CD4-positive, alpha-beta memory T cell (primary cell): ENCODE results near the gene UGGT1. TPM values are rescaled to one million over a fixed set of nuclear protein-coding genes. Genes with fewer than 3 reads are reported as not detected.

Source experiments
- CTCF ChIA-PET: fragments of 350-600 bp; sonication (Branson Sonifier 250); formaldehyde crosslinking; loops from one replicate; lab custom pipeline; 2021; ENCODE audit warnings: inconsistent platforms; ENCODE audit not compliant: partially characterized antibody; lab: Charles Lee
- POLR2A ChIA-PET: fragments of 350-600 bp; sonication (Branson Sonifier 250); formaldehyde crosslinking; loops from one replicate; lab custom pipeline; 2021; ENCODE audit not compliant: partially characterized antibody; lab: Charles Lee
- DNase-seq, 5 donors: peaks; one replicate each; pipeline versions ENCODE4 v3.0.0 to v3.0.0-alpha.2; 2020 to 2022; ENCODE audit warnings: mixed read lengths in 1 of 5
- H3K27ac ChIP-seq: one replicate; pipeline ENCODE4 v1.7.0; 2013; ENCODE audit warnings: low read depth, low read length
- H3K27me3 ChIP-seq: 2 replicates; pipeline ENCODE4 v1.7.0; 2013; ENCODE audit warnings: mild to moderate bottlenecking, low read length, moderate library complexity; ENCODE audit not compliant: insufficient read depth
- H3K36me3 ChIP-seq: 2 replicates; pipeline ENCODE4 v1.7.0; 2013; ENCODE audit warnings: mild to moderate bottlenecking, low read length, moderate library complexity; ENCODE audit not compliant: insufficient read depth
- H3K4me1 ChIP-seq: 2 replicates; pipeline ENCODE4 v1.7.0; 2013; ENCODE audit warnings: mild to moderate bottlenecking, low read length, moderate library complexity; ENCODE audit not compliant: insufficient read depth
- H3K4me3 ChIP-seq, 2 donors: one replicate each; pipeline ENCODE4 v1.7.0; 2013; ENCODE audit warnings: low read length in 2 of 2, mild to moderate bottlenecking in 1 of 2
- H3K9me3 ChIP-seq, 2 donors: one replicate each; pipeline ENCODE4 v1.7.0; 2013; ENCODE audit warnings: low read length in 2 of 2, control low read depth in 1 of 2; ENCODE audit not compliant: control insufficient read depth in 1 of 2
- H3K27ac Mint-ChIP-seq, 7 donors: one replicate each; pipeline ENCODE4 v1.8.0; 2020 to 2021; ENCODE audit warnings: mixed read lengths in 7 of 7, mild to moderate bottlenecking in 6 of 7, inconsistent platforms in 3 of 7, moderate library complexity in 3 of 7
- H3K27me3 Mint-ChIP-seq, 2 donors: one replicate each; pipeline ENCODE4 v1.8.0; 2020 to 2021; ENCODE audit warnings: mixed read lengths in 2 of 2
- H3K36me3 Mint-ChIP-seq, 2 donors: one replicate each; pipeline ENCODE4 v1.8.0; 2020 to 2021; ENCODE audit warnings: mixed read lengths in 2 of 2, inconsistent platforms in 1 of 2, mild to moderate bottlenecking in 1 of 2
- H3K4me1 Mint-ChIP-seq, 4 donors: one replicate each; pipeline ENCODE4 v1.8.0; 2020 to 2021; ENCODE audit warnings: mixed read lengths in 4 of 4, mild to moderate bottlenecking in 1 of 4
- H3K4me3 Mint-ChIP-seq, 8 donors: one replicate each; pipeline ENCODE4 v1.8.0; 2020 to 2021; ENCODE audit warnings: mixed read lengths in 8 of 8, mild to moderate bottlenecking in 7 of 8, moderate library complexity in 6 of 8, inconsistent platforms in 3 of 8
- H3K9me3 Mint-ChIP-seq, 8 donors: one replicate each; pipeline ENCODE4 v1.8.0; 2020 to 2021; ENCODE audit warnings: mixed read lengths in 8 of 8, mild to moderate bottlenecking in 5 of 8, inconsistent platforms in 3 of 8, moderate library complexity in 1 of 8
- intact Hi-C: fragments of 100-400 bp; cut with micrococcal nuclease; formaldehyde crosslinking; loops from one replicate; pipeline ENCODE4 v1.15.1; 2023
- polyA plus RNA-seq, 2 donors: library from polyadenylated mRNA; unstranded; fragments of 300-500 nt; fragmentation: Illumina TruSeq; gene quantifications; one replicate each; pipeline ENCODE4 v1.2.3, GENCODE V29; 2021
- total RNA-seq, 2 experiments: library from RNA; stranded (reverse); gene quantifications; one replicate each; pipeline ENCODE4 v1.2.3, GENCODE V29; 2021

Gene UGGT1
- total and polyA plus RNA-seq, 4 experiments from 2014 or later, result 6.5 to 60.2 (median 37.9) TPM

- ChIA-PET CTCF (no interaction called here), POLR2A (no interaction called here)
- intact Hi-C loops, result no loop called here
Measured at GRCh38 chr2:128214866-128215460, 124.0 kb downstream of the UGGT1 start.

GRCh38 chr2:128215897-128216642 is 125.1 kb downstream of the UGGT1 start:
- CTCF ChIA-PET, result interaction anchor here (1.1 kb wide), 1 partner anchor 18 kb away, joined by 8 read pairs; no protein-coding TSS in a partner anchor
- H3K4me3 ChIP-seq, result no peak overlapping the region
- DNase-seq, result no peak

More at GRCh38 chr2:128214866-128215460, 124.0 kb downstream of the UGGT1 start:
- no peak overlapping the region for H3K4me3 ChIP-seq
- no peaks in the 10 kb centered on the region for H3K4me1 ChIP-seq
- no peak overlapping the region for H3K27ac Mint-ChIP-seq
- H3K27ac ChIP-seq, result no peak overlapping the region
- H3K27me3 ChIP-seq, result no peaks in the 10 kb centered on the region
- H3K4me3 Mint-ChIP-seq, result no peak overlapping the region
- peaks cover 0 to 2% (median 0%) of the 10 kb centered on the region in 8 donors for H3K9me3 Mint-ChIP-seq
- no peaks in the 10 kb centered on the region for H3K36me3 ChIP-seq
- no peak for DNase-seq
- H3K27me3 Mint-ChIP-seq, result peaks cover 0 to 1% of the 10 kb centered on the region in 2 donors
- no peaks in the 10 kb centered on the region for H3K36me3 Mint-ChIP-seq
- H3K4me1 Mint-ChIP-seq, result peaks cover 0 to 4% (median 1%) of the 10 kb centered on the region in 4 donors
- H3K9me3 ChIP-seq, result no peaks in the 10 kb centered on the region

GRCh38 chr2:128217671-128218070 is 126.7 kb downstream of the UGGT1 start:
- Histone ChIP-seq H3K4me3 (no peak overlapping the region), H3K36me3 (no peaks in the 10 kb centered on the region), H3K9me3 (no peaks in the 10 kb centered on the region), H3K27me3 (no peaks in the 10 kb centered on the region), H3K4me1 (no peaks in the 10 kb centered on the region), H3K27ac (no peak overlapping the region)
- H3K27ac Mint-ChIP-seq, result no peak overlapping the region
- no peaks in the 10 kb centered on the region for H3K36me3 Mint-ChIP-seq
- H3K9me3 Mint-ChIP-seq, result no peaks in the 10 kb centered on the region
- H3K4me3 Mint-ChIP-seq, result no peak overlapping the region
- intact Hi-C loops, result no loop called here
- H3K27me3 Mint-ChIP-seq, result peaks cover 1 to 4% of the 10 kb centered on the region in 2 donors
- POLR2A ChIA-PET, result no interaction called here
- CTCF ChIA-PET, result no interaction called here
- peaks cover 0 to 4% (median 1%) of the 10 kb centered on the region in 4 donors for H3K4me1 Mint-ChIP-seq
- DNase-seq, result no peak

More at GRCh38 chr2:128215897-128216642, 125.1 kb downstream of the UGGT1 start:
- POLR2A ChIA-PET, result no interaction called here
- H3K27me3 Mint-ChIP-seq, result peaks cover 1 to 4% of the 10 kb centered on the region in 2 donors
- Histone ChIP-seq H3K27ac (no peak overlapping the region), H3K36me3 (no peaks in the 10 kb centered on the region), H3K27me3 (no peaks in the 10 kb centered on the region), H3K9me3 (no peaks in the 10 kb centered on the region), H3K4me1 (no peaks in the 10 kb centered on the region)
- H3K27ac Mint-ChIP-seq, result no peak overlapping the region
- no peaks in the 10 kb centered on the region for H3K36me3 Mint-ChIP-seq
- intact Hi-C loops, result no loop called here
- H3K4me3 Mint-ChIP-seq, result no peak overlapping the region
- no peaks in the 10 kb centered on the region for H3K9me3 Mint-ChIP-seq
- peaks cover 0 to 4% (median 1%) of the 10 kb centered on the region in 4 donors for H3K4me1 Mint-ChIP-seq

- Histone ChIP-seq H3K36me3 (no peaks in the 10 kb centered on the region), H3K27ac (no peak overlapping the region), H3K4me3 (no peak overlapping the region), H3K9me3 (no peaks in the 10 kb centered on the region), H3K27me3 (no peaks in the 10 kb centered on the region), H3K4me1 (no peaks in the 10 kb centered on the region)
- POLR2A ChIA-PET, result no interaction called here
- H3K4me3 Mint-ChIP-seq, result no peak overlapping the region
- H3K27me3 Mint-ChIP-seq, result peaks cover 1 to 4% of the 10 kb centered on the region in 2 donors
- no peaks in the 10 kb centered on the region for H3K36me3 Mint-ChIP-seq
- no peak overlapping the region for H3K27ac Mint-ChIP-seq
- intact Hi-C loops, result no loop called here
- CTCF ChIA-PET, result no interaction called here
- DNase-seq, result no peak
- H3K4me1 Mint-ChIP-seq, result peaks cover 0 to 4% (median 1%) of the 10 kb centered on the region in 4 donors
- no peaks in the 10 kb centered on the region for H3K9me3 Mint-ChIP-seq
Measured at GRCh38 chr2:128219891-128220290, 128.9 kb downstream of the UGGT1 start.

- ChIA-PET POLR2A (no interaction called here), CTCF (interaction anchor here (1.4 kb wide), 1 partner anchor 55 kb away, joined by 3 read pairs; no protein-coding TSS in a partner anchor)
- H3K27ac Mint-ChIP-seq, result no peak overlapping the region
- Histone ChIP-seq H3K36me3 (no peaks in the 10 kb centered on the region), H3K9me3 (no peaks in the 10 kb centered on the region), H3K27me3 (no peaks in the 10 kb centered on the region), H3K4me1 (no peaks in the 10 kb centered on the region), H3K27ac (no peak overlapping the region), H3K4me3 (no peak overlapping the region)
- peaks cover 0 to 6% of the 10 kb centered on the region in 2 donors for H3K27me3 Mint-ChIP-seq
- H3K4me3 Mint-ChIP-seq, result no peak overlapping the region
- DNase-seq, result no peak
- intact Hi-C loops, result no loop called here
- H3K36me3 Mint-ChIP-seq, result no peaks in the 10 kb centered on the region
- no peaks in the 10 kb centered on the region for H3K4me1 Mint-ChIP-seq
- H3K9me3 Mint-ChIP-seq, result no peaks in the 10 kb centered on the region
Measured at GRCh38 chr2:128227862-128228261, 136.9 kb downstream of the UGGT1 start.

- Histone ChIP-seq H3K4me1 (peaks cover 4% of the 10 kb centered on the region), H3K36me3 (no peaks in the 10 kb centered on the region), H3K4me3 (no peak overlapping the region), H3K27ac (no peak overlapping the region), H3K9me3 (no peaks in the 10 kb centered on the region), H3K27me3 (no peaks in the 10 kb centered on the region)
- Mint-ChIP-seq H3K27me3 (peaks cover 0 to 8% of the 10 kb centered on the region in 2 donors), H3K27ac (no peak overlapping the region), H3K9me3 (no peaks in the 10 kb centered on the region), H3K4me3 (no peak overlapping the region), H3K36me3 (peaks cover 0 to 1% of the 10 kb centered on the region in 2 donors), H3K4me1 (peaks cover 1 to 5% (median 3%) of the 10 kb centered on the region in 4 donors)
- intact Hi-C loops, result no loop called here
- CTCF ChIA-PET, result interaction anchor here (1.4 kb wide), 1 partner anchor 57 kb away, joined by 3 read pairs; no protein-coding TSS in a partner anchor
- POLR2A ChIA-PET, result no interaction called here
- DNase-seq, result no peak
Measured at GRCh38 chr2:128228894-128229293, 137.9 kb downstream of the UGGT1 start.
